ENCODE results near the gene SH3PXD2A.

DNA sequence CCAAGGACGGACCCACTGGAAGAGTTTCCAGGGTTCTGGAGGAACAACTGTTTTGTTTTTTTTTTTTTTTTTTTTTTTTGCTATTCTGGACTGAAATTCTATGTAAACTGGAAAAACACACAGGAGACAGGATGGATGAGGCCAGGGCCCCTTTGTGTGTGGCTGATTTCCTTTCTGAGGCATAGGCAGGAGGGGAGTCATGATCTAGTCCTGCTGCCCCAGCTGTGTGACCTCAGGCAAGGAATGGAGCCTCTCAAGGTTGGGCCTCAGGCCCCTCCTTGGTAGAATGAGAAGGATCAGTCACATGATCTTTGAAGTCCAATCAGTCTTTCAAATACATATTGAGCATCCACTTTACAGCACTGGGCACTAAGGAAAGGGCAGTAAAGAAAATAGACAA is 87.6 kb downstream of the SH3PXD2A start:
- TF ChIP-seq EZH2 (IDR thresholded peaks at IDR 0.05; ENCODE audit: borderline replicate concordance, low read length): no peak
- TF ChIP-seq, protein P1, sequence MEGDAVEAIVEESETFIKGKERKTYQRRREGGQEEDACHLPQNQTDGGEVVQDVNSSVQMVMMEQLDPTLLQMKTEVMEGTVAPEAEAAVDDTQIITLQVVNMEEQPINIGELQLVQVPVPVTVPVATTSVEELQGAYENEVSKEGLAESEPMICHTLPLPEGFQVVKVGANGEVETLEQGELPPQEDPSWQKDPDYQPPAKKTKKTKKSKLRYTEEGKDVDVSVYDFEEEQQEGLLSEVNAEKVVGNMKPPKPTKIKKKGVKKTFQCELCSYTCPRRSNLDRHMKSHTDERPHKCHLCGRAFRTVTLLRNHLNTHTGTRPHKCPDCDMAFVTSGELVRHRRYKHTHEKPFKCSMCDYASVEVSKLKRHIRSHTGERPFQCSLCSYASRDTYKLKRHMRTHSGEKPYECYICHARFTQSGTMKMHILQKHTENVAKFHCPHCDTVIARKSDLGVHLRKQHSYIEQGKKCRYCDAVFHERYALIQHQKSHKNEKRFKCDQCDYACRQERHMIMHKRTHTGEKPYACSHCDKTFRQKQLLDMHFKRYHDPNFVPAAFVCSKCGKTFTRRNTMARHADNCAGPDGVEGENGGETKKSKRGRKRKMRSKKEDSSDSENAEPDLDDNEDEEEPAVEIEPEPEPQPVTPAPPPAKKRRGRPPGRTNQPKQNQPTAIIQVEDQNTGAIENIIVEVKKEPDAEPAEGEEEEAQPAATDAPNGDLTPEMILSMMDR (conservative IDR thresholded peaks at IDR 0.05 in 1 of 2, IDR thresholded peaks at IDR 0.05 in 1 of 2; ENCODE audit: extremely low read depth in 1 of 2, insufficient read depth in 1 of 2, low read depth in 1 of 2, low read length in 2 of 2): no peak

Data from mammary epithelial cell (primary cell).